ENCODE results near the gene TMPRSS3.

- TF ChIP-seq CTCF (IDR thresholded peaks at IDR 0.05) = no peak
- TF ChIP-seq POLR2A (IDR thresholded peaks at IDR 0.05) = no peak
Observed at GRCh38 chr21:42358261-42358660, 37.6 kb downstream of the TMPRSS3 start.
